ENCODE data around the gene GHRH.

The GHRH gene

GRCh38 chr20:37209661-37210314, 51.8 kb downstream of the GHRH start:
- TF ChIP-seq EP300 (IDR thresholded peaks at IDR 0.05; ENCODE audit: borderline replicate concordance) (no peak), ZBTB7A (IDR thresholded peaks at IDR 0.05; ENCODE audit: low read depth) (no peak)
- TF ChIP-seq, protein P1, sequence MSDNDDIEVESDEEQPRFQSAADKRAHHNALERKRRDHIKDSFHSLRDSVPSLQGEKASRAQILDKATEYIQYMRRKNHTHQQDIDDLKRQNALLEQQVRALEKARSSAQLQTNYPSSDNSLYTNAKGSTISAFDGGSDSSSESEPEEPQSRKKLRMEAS (IDR thresholded peaks at IDR 0.05), result no peak

DNA sequence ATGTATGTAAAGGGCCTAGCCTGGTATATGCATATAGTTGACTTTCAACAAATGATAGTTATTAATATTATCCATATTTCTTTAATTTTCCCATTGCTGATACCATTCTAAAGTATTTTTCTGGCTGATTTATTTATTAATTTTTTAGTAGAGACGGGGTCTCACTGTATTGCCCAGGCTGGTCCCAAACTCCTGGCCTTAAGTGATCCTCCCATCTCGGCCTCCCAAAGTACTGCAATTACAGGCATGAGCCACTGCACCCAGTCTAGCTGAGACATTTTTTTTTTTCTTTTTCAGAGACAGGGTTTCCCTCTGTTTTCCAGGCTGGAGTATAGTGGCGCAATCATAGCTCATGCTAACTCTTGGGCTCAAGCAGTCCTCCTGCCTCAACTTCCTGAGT, 52.4 kb downstream of the GHRH start:
- TF ChIP-seq YY1 (IDR thresholded peaks at IDR 0.05; ENCODE audit: low read depth) (no peak), TAF1 (IDR thresholded peaks at IDR 0.05; ENCODE audit: low read depth) (no peak), REST (IDR thresholded peaks at IDR 0.05; ENCODE audit: low read depth) (no peak), CEBPB (IDR thresholded peaks at IDR 0.05) (no peak), FOXM1 (IDR thresholded peaks at IDR 0.05; ENCODE audit: borderline replicate concordance, low read depth) (no peak), EGR1 (IDR thresholded peaks at IDR 0.05) (no peak), RAD21 (IDR thresholded peaks at IDR 0.05; ENCODE audit: low read depth) (no peak), TEAD4 (IDR thresholded peaks at IDR 0.05) (no peak), USF1 (IDR thresholded peaks at IDR 0.05) (no peak), ZBTB7A (IDR thresholded peaks at IDR 0.05; ENCODE audit: low read depth) (no peak), CREB1 (IDR thresholded peaks at IDR 0.05; ENCODE audit: low read depth) (no peak), EP300 (IDR thresholded peaks at IDR 0.05; ENCODE audit: borderline replicate concordance) (no peak), TCF12 (IDR thresholded peaks at IDR 0.05; ENCODE audit: low read depth) (no peak), NFIC (IDR thresholded peaks at IDR 0.05) (no peak)
- TF ChIP-seq, protein P1 (IDR thresholded peaks at IDR 0.05), result no peak

GRCh38 chr20:37207171-37207570, 54.4 kb downstream of the GHRH start:
- TF ChIP-seq ZBTB7A (IDR thresholded peaks at IDR 0.05; ENCODE audit: low read depth) (no peak), CEBPB (IDR thresholded peaks at IDR 0.05) (no peak), TCF12 (IDR thresholded peaks at IDR 0.05; ENCODE audit: low read depth) (no peak), TEAD4 (IDR thresholded peaks at IDR 0.05) (no peak), FOXM1 (IDR thresholded peaks at IDR 0.05; ENCODE audit: borderline replicate concordance, low read depth) (no peak), EP300 (IDR thresholded peaks at IDR 0.05; ENCODE audit: borderline replicate concordance) (no peak)

DNA sequence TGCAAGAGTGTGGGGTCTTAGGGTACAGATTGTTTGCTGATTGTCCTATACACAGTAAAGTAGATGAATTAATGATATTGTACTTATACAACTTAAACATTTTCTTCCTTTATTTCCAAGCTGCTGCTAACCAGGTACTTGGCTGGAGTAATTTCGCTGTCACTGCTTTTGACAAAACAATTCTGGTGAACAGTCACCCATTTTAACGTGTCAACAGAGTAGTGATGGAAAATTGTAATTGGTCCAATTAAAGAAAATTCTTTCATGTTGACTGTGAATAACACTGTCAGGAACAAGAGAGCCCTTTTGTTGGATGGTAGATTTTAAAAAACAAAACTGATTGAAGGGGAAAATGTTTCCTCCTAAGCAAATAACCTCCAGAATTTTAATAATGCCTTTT, 55.8 kb downstream of the GHRH start:
- no peak for TF ChIP-seq ZBTB7A (IDR thresholded peaks at IDR 0.05; ENCODE audit: low read depth)
- no peak for TF ChIP-seq USF1 (IDR thresholded peaks at IDR 0.05)
- TF ChIP-seq, protein P1 (IDR thresholded peaks at IDR 0.05), result no peak
- TF ChIP-seq TCF12 (IDR thresholded peaks at IDR 0.05; ENCODE audit: low read depth), result no peak
- no peak for TF ChIP-seq FOXM1 (IDR thresholded peaks at IDR 0.05; ENCODE audit: borderline replicate concordance, low read depth)
- TF ChIP-seq TEAD4 (IDR thresholded peaks at IDR 0.05), result no peak
- TF ChIP-seq TAF1 (IDR thresholded peaks at IDR 0.05; ENCODE audit: low read depth), result no peak
- no peak for TF ChIP-seq REST (IDR thresholded peaks at IDR 0.05; ENCODE audit: low read depth)
- TF ChIP-seq YY1 (IDR thresholded peaks at IDR 0.05; ENCODE audit: low read depth), result no peak
- no peak for TF ChIP-seq RAD21 (IDR thresholded peaks at IDR 0.05; ENCODE audit: low read depth)

DNA sequence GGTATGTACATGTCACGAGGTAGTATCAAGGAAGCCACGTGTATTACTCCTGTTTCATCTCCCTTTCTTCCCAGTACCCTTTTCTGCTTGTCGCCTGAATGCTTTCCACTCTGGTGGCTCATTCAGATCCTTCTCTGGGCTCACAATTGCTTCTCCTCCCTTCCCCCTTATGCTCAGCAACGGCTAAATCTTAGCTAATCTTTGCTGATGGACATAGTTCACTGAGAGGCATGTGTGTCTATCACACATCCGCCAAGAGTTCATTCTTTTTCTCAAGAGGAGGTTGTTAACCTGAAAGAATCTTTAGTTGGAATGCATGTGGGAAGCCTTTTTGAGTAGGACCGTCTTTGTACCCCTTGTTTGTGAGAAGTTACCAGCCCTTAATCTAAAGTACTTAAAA, 56.5 kb downstream of the GHRH start:
- TF ChIP-seq CREB1 (IDR thresholded peaks at IDR 0.05; ENCODE audit: low read depth) (no peak), EP300 (IDR thresholded peaks at IDR 0.05; ENCODE audit: borderline replicate concordance) (no peak), USF1 (IDR thresholded peaks at IDR 0.05) (no peak), RAD21 (IDR thresholded peaks at IDR 0.05; ENCODE audit: low read depth) (no peak)

DNA sequence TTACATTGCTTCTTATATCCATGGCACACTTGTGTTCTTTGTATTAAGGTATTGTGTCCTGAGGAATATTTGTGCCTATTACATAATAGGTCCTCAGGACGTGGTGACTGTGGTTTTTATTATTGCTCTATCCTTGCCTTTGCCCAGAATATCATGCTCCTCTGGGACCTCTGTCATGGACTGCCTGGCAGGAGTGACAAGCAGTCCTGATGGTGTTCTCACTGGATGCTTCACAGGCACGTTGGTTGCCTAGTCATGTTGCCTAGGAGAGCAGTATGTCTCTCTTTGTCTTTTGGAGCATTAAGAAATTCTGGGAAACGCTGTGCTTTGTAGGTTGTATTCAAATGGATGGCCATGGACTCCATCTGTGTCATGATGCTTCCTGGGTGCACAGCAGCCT, 57.6 kb downstream of the GHRH start:
- no peak for TF ChIP-seq CEBPB (IDR thresholded peaks at IDR 0.05)
- no peak for TF ChIP-seq TEAD4 (IDR thresholded peaks at IDR 0.05)
- TF ChIP-seq FOXM1 (IDR thresholded peaks at IDR 0.05; ENCODE audit: borderline replicate concordance, low read depth), result no peak
- TF ChIP-seq USF1 (IDR thresholded peaks at IDR 0.05), result no peak
- TF ChIP-seq ZBTB7A (IDR thresholded peaks at IDR 0.05; ENCODE audit: low read depth), result no peak
- TF ChIP-seq CREB1 (IDR thresholded peaks at IDR 0.05; ENCODE audit: low read depth), result no peak
- no peak for TF ChIP-seq TCF12 (IDR thresholded peaks at IDR 0.05; ENCODE audit: low read depth)
- no peak for TF ChIP-seq EGR1 (IDR thresholded peaks at IDR 0.05)
- no peak for TF ChIP-seq NFIC (IDR thresholded peaks at IDR 0.05)
- no peak for TF ChIP-seq TAF1 (IDR thresholded peaks at IDR 0.05; ENCODE audit: low read depth)
- no peak for TF ChIP-seq YY1 (IDR thresholded peaks at IDR 0.05; ENCODE audit: low read depth)
- TF ChIP-seq RAD21 (IDR thresholded peaks at IDR 0.05; ENCODE audit: low read depth), result no peak
- TF ChIP-seq, protein P1 (IDR thresholded peaks at IDR 0.05), result no peak
- TF ChIP-seq REST (IDR thresholded peaks at IDR 0.05; ENCODE audit: low read depth), result no peak
- TF ChIP-seq EP300 (IDR thresholded peaks at IDR 0.05; ENCODE audit: borderline replicate concordance), result no peak
